Adipocyte (in vitro differentiated cells): ENCODE measurements around the gene ESM1.
"Not testable (repeated sequence)": the region's sequence is repeated elsewhere in the genome, so short reads cannot be mapped to it uniquely, and the experiment has no call there.

Source experiments
- DNase-seq: peaks from one replicate; pipeline ENCODE4 v3.0.0-alpha.2; 2015; ENCODE audit warnings: low read depth
- H3K27me3 ChIP-seq: replicated peaks from 2 replicates; pipeline ENCODE4 v1.7.0; 2013; ENCODE audit warnings: mild to moderate bottlenecking, low read length, moderate library complexity; ENCODE audit not compliant: control insufficient read depth, insufficient read depth
- H3K36me3 ChIP-seq: 2 replicates; pipeline ENCODE4 v1.7.0; 2013; ENCODE audit warnings: low read length, mild to moderate bottlenecking, moderate library complexity; ENCODE audit not compliant: control insufficient read depth, insufficient read depth, severe bottlenecking
- H3K4me1 ChIP-seq: 2 replicates; pipeline ENCODE4 v1.7.0; 2013; ENCODE audit warnings: mild to moderate bottlenecking, low read length, moderate library complexity; ENCODE audit not compliant: control insufficient read depth, insufficient read depth
- H3K4me3 ChIP-seq: 2 replicates; pipeline ENCODE4 v1.7.0; 2013; ENCODE audit warnings: mild to moderate bottlenecking, low read length, moderate library complexity
- H3K9ac ChIP-seq: 2 replicates; pipeline ENCODE4 v1.7.0; 2013; ENCODE audit warnings: mild to moderate bottlenecking, low read length, moderate library complexity
- H3K9me3 ChIP-seq: 2 replicates; pipeline ENCODE4 v1.7.0; 2013; ENCODE audit warnings: mild to moderate bottlenecking, low read length, moderate library complexity; ENCODE audit not compliant: control insufficient read depth

The ESM1 gene

DNA sequence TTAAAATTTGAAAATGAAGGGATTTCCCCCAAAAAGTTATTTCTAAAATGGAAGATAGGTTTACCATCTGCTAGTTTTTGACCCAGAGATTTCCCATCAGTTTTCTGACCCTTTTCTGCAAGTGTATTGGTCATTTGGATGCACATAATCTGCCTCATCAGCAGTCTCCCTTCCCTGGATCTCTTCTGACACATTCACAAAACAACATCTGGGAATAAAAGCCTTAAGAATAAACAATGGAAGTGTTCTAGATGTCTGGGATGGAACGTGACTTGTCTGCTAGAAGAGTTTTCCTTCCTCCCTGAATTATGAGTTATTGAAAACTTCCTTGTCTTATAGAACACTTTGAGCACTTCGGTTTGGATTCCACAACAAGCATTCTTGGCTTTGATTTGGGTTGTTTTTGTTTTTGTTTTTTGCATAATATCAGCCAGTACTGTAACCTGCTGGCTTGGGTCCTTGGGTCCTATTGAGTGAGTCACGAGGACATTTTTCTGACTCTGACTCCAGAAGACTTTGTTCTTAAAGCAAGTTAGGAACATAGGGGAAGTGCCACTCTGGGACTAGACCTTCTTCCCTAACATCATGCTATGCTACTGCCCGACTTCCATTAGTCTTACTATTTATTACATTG lies 18.2 kb upstream of the ESM1 start:
- no peak overlapping the region for H3K9ac ChIP-seq
- no peaks in the 10 kb centered on the region for H3K27me3 ChIP-seq
- no peak overlapping the region for H3K4me3 ChIP-seq
- H3K9me3 ChIP-seq, result no peaks in the 10 kb centered on the region
- no peaks in the 10 kb centered on the region for H3K36me3 ChIP-seq
- H3K4me1 ChIP-seq, result peaks cover 28% of the 10 kb centered on the region
- no peak for DNase-seq

DNA sequence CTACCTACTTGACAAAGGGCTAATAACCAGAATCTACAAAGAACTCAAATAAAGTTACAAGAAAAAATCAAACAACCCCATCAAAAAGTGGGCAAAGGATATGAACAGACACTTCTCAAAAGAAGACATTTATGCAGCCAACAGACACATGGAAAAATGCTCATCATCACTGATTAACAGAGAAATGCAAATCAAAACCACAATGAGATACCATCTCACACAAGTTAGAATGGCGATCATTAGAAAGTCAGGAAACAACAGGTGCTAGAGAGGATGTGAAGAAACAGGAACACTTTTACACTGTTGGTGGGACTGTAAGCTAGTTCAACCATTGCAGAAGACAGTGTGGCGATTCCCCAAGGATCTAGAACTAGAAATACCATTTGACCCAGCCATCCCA lies 16.8 kb upstream of the ESM1 start:
- H3K9ac ChIP-seq, result not testable (repeated sequence)

DNA sequence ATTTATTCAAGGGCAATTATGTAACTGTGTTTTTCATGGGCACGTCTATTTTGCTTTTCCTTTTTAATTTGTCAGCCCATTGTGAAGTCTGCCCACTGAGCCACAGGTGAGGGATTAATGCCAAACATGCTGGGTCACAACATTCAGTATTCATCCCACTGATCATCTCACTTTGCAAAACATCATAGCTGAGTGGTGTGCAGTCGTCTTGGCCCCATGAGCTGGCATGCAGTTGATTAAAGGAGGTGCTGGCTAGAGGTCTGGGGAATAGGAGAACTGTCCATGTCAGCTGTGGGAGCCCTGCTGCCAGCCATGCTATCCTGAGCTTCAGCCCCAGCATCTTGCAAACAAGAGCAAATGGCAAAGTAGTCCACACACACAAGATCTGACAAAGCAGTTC lies 11.7 kb upstream of the ESM1 start:
- H3K27me3 ChIP-seq, result no peaks in the 10 kb centered on the region
- H3K9ac ChIP-seq, result no peak overlapping the region
- no peak overlapping the region for H3K4me3 ChIP-seq
- H3K36me3 ChIP-seq, result no peaks in the 10 kb centered on the region
- H3K9me3 ChIP-seq, result no peaks in the 10 kb centered on the region
- H3K4me1 ChIP-seq, result peaks cover 12% of the 10 kb centered on the region
- DNase-seq, result no peak

More for the DNA sequence above, 16.8 kb upstream of the ESM1 start:
- DNase-seq, H3K36me3 ChIP-seq, H3K4me3 ChIP-seq, H3K9me3 ChIP-seq, H3K27me3 ChIP-seq: not testable (repeated sequence)
- peaks cover 31% of the 10 kb centered on the region for H3K4me1 ChIP-seq

DNA sequence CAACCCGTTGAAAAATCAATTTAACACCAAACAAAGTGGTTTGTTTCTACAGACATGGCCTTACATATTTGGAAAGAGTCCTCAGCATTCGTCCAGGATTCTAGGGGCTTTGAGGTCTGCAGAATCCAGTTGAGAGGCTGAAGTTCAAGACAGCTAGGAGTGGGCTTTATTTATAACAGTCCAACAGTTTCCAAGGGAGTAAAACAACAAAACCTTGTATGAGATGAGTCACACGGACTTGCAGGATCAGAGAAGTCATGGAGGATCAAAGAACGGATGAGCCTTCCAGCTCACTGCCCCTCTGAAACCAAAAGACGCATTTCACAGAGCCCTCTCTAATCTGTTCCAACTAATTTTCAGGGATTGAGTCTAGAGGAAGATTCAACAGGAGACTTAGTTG lies 11.1 kb upstream of the ESM1 start:
- Histone ChIP-seq H3K4me1 (peaks cover 12% of the 10 kb centered on the region), H3K4me3 (no peak overlapping the region), H3K9ac (no peak overlapping the region), H3K27me3 (no peaks in the 10 kb centered on the region), H3K36me3 (no peaks in the 10 kb centered on the region), H3K9me3 (no peaks in the 10 kb centered on the region)
- DNase-seq, result no peak

DNA sequence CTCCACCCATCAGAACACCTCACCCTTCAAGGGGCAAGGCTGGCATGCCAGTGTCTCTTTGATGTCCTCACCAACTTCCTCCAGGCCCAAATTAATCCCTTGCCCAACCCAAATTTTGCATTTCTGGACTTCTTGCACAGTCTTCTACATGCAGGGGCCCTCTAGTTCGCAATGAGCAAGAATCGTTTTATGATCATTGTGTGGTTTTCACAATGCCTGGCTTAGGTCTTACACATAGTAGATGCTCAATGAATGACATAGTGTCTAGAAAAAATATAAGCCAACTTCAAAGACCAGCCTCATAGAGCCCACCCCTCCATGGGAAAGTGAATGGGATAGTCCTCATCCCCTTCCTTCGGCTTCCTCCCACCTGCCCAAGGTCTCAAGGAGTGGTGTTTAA lies 9.8 kb upstream of the ESM1 start:
- Histone ChIP-seq H3K4me3 (no peak overlapping the region), H3K27me3 (no peaks in the 10 kb centered on the region), H3K9me3 (no peaks in the 10 kb centered on the region), H3K36me3 (no peaks in the 10 kb centered on the region), H3K4me1 (peaks cover 22% of the 10 kb centered on the region), H3K9ac (no peak overlapping the region)
- DNase-seq, result no peak

DNA sequence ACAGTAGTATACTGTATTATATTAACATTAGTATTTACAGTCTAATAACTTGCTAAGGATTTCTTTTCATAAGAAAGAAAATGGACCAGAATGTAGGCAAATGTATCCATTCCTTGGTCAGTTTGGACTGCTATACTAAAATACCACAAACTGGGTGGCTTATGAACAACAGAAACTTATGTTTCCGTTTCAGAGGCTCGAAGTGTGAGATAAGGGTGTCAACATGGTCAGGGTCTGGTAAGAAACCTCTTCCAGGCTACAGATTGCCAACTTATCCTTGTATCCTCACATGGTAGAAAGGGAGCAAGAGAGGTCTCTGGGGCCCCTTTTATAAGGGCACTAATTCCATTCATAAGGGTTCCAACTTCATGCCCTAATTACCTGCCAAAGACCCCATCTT lies 9.2 kb upstream of the ESM1 start:
- no peak overlapping the region for H3K9ac ChIP-seq
- H3K27me3 ChIP-seq, result no peaks in the 10 kb centered on the region
- no peak overlapping the region for H3K4me3 ChIP-seq
- no peaks in the 10 kb centered on the region for H3K36me3 ChIP-seq
- H3K4me1 ChIP-seq, result peaks cover 22% of the 10 kb centered on the region
- DNase-seq, result no peak
- no peaks in the 10 kb centered on the region for H3K9me3 ChIP-seq

DNA sequence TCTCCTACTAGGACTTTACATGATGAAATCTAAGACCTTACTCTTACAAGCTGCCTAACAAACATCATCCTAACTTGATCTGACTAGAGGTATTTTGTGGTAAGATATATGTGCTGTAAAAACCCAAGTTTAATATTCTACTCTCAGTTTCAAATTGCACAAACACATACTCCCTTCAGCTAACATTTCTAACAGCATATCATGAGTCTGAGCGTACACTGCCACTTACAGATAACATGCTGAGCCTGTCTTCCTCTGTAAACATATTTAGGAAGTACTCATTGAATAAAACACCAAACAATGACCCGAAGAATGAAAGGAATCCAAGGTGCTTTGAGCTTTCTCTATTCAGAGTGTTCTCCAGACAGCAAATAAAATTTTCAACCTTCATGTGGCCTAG lies 7.9 kb upstream of the ESM1 start:
- Histone ChIP-seq H3K9ac (no peak overlapping the region), H3K4me3 (no peak overlapping the region), H3K4me1 (peaks cover 22% of the 10 kb centered on the region), H3K36me3 (no peaks in the 10 kb centered on the region), H3K27me3 (no peaks in the 10 kb centered on the region), H3K9me3 (no peaks in the 10 kb centered on the region)
- peak; percentile 71 for DNase-seq

DNA sequence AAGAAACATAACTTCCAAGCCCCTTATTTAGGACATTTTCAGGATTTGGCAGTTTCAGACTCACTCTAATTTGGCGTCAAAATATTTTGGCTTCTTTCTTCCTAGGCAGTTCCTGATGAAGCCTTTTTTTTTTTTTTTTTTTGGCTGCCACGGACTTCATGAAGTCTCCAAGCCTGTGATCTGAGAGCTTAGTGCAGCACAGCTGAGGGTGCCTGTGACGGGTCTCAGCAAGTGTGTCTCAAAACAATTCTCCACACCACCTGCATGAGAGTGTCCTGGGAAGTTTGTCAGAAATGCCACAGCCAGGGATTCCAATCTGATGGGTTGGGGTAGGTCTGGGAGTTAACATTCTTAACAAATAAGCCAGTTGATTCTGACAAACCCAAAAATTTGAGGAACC lies 6.0 kb upstream of the ESM1 start:
- Histone ChIP-seq H3K9me3 (no peaks in the 10 kb centered on the region), H3K9ac (peak overlapping the region; percentile 38), H3K36me3 (no peaks in the 10 kb centered on the region), H3K4me1 (peaks cover 11% of the 10 kb centered on the region), H3K4me3 (no peak overlapping the region), H3K27me3 (no peaks in the 10 kb centered on the region)
- no peak for DNase-seq

DNA sequence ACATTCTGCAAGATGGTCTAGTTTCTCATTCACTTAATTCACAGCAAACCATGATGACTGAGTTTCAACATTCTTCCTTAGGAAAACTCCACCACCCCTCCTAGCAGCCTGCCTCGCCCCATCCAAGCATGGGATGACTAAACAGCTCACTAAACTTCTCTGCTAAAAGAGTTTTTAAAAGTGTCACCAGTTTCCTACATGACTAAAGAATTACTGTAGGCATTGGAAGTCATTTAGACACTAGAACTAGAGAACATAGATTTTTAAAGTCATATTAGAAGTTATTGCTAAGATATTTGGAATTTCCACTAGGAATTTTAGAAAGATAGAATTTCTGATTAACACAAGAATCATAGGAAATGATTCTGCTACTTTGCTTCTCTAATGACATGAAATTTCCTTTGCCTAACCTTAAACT lies 5.5 kb upstream of the ESM1 start:
- no peaks in the 10 kb centered on the region for H3K9me3 ChIP-seq
- peak; percentile 88 for DNase-seq
- no peaks in the 10 kb centered on the region for H3K36me3 ChIP-seq
- peak overlapping the region; percentile 38 for H3K9ac ChIP-seq
- peaks cover 9% of the 10 kb centered on the region for H3K4me1 ChIP-seq
- no peak overlapping the region for H3K4me3 ChIP-seq
- H3K27me3 ChIP-seq, result no peaks in the 10 kb centered on the region

DNA sequence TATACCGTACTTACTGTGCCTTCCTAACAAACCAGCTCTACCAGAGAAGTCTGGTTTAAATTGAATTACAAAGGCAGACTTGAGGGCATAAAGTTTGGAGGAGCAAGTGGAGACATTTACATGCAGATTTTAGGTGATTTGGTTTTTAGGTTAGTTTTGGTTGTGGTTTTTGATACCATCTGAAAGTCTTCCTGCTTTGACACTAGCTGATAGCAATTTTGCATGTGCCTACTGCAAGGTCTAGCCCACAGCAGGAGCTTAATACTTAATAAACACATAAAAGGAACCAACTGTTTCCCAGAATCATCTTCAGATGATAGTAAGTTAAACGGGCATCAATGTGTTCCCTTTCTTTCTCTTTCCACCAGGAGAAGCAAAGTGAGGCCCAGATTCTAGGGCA lies 3.4 kb upstream of the ESM1 start:
- no peak for DNase-seq
- Histone ChIP-seq H3K9ac (no peak overlapping the region), H3K4me3 (no peak overlapping the region), H3K36me3 (no peaks in the 10 kb centered on the region), H3K9me3 (no peaks in the 10 kb centered on the region), H3K27me3 (no peaks in the 10 kb centered on the region), H3K4me1 (peaks cover 20% of the 10 kb centered on the region)

DNA sequence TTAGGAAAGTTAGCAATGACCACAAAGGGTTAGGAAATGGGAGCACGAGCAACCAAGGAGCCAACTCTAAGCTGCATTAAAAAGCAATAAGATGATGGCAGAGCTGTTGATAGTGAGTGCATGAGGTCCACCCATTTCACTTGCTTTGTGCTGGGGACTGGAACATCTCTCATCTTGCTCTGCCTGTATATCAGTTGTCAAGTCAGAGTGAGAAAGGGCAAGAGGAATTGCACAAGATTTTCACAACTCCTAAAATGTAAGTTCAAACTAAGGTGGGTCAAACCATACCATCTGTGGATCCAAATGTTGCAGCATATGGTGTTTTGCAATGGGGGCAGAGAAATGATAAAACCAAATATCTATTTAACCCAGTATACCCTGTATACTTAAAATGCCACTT lies 2.8 kb upstream of the ESM1 start:
- H3K9ac ChIP-seq, result no peak overlapping the region
- peaks cover 20% of the 10 kb centered on the region for H3K4me1 ChIP-seq
- no peaks in the 10 kb centered on the region for H3K27me3 ChIP-seq
- no peaks in the 10 kb centered on the region for H3K9me3 ChIP-seq
- no peaks in the 10 kb centered on the region for H3K36me3 ChIP-seq
- DNase-seq, result no peak
- no peak overlapping the region for H3K4me3 ChIP-seq

DNA sequence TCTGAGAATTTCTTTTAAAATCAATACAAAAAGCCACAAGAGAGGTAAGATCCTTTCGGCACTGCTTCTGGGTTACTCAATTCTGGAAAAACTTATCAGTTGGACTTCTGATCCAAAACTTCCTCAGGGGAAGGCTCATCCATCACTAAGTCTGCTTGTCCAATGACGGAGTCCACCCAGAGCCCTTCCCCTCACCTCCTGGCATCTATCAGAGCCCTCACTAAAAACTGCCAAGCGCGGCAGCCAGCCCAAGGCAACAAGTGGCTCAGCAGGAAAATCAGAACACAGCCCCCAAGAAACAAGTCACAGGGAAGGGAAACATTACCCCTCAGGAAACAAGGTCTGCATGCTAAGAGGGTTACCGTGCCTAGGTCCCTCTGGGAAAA lies 869 bp upstream of the ESM1 start:
- Histone ChIP-seq H3K4me3 (no peak overlapping the region), H3K36me3 (no peaks in the 10 kb centered on the region), H3K9ac (no peak overlapping the region), H3K9me3 (no peaks in the 10 kb centered on the region), H3K4me1 (peaks cover 23% of the 10 kb centered on the region), H3K27me3 (no peaks in the 10 kb centered on the region)
- DNase-seq, result no peak
